CD14-positive monocyte (primary cell): ENCODE results near the gene EYA4. TPM values are rescaled to one million over a fixed set of nuclear protein-coding genes. Genes with fewer than 3 reads are reported as not detected.

ENCODE experiments used
- DNase-seq, 3 donors: peaks; one replicate each; pipeline ENCODE4 v3.0.0-alpha.2; 2011 to 2022
- H2AFZ ChIP-seq: 2 replicates; pipeline ENCODE4 v1.6.0; 2012; ENCODE audit warnings: mild to moderate bottlenecking, low read depth, low read length, inconsistent platforms; ENCODE audit not compliant: insufficient read depth, poor library complexity, severe bottlenecking
- H3K27ac ChIP-seq, 2 donors: 1 replicate in 1 of 2; 2 replicates in 1 of 2; pipeline ENCODE4 v1.5.1; 2012 to 2013; ENCODE audit warnings: low read length in 2 of 2, control low read depth in 1 of 2, inconsistent platforms in 1 of 2, low read depth in 1 of 2, mild to moderate bottlenecking in 1 of 2
- H3K27me3 ChIP-seq, 2 donors: one replicate each; pipeline versions ENCODE4 v1.6.0 to v1.6.1; 2011 to 2013; ENCODE audit warnings: low read length in 2 of 2; ENCODE audit not compliant: control insufficient read depth in 2 of 2, insufficient read depth in 2 of 2
- H3K36me3 ChIP-seq, 2 donors: replicated peaks in 1 of 2; 1 replicate in 1 of 2; 2 replicates in 1 of 2; pipeline versions ENCODE4 v1.5.1 to v1.6.1; 2012 to 2013; ENCODE audit warnings: low read length in 2 of 2, control low read depth in 1 of 2, inconsistent platforms in 1 of 2, mild to moderate bottlenecking in 1 of 2; ENCODE audit not compliant: insufficient read depth in 2 of 2, control insufficient read depth in 1 of 2
- H3K4me1 ChIP-seq, 2 donors: 1 replicate in 1 of 2; 2 replicates in 1 of 2; pipeline versions ENCODE4 v1.5.1 to v1.6.1; 2012 to 2013; ENCODE audit warnings: low read length in 2 of 2, control low read depth in 1 of 2, inconsistent platforms in 1 of 2, mild to moderate bottlenecking in 1 of 2, moderate library complexity in 1 of 2; ENCODE audit not compliant: insufficient read depth in 2 of 2, control insufficient read depth in 1 of 2
- H3K4me2 ChIP-seq: replicated peaks from 2 replicates; pipeline ENCODE3; 2012; ENCODE audit warnings: low read length, moderate library complexity, mild to moderate bottlenecking; ENCODE audit not compliant: poor library complexity, severe bottlenecking; ENCODE audit errors: extremely low read depth
- H3K4me3 ChIP-seq, 3 experiments: fragments of 200-600 bp in 1 of 3; sonication (generic) in 1 of 3; replicated peaks in 1 of 3; 1 replicate in 2 of 3; 2 replicates in 1 of 3; pipeline ENCODE4 v1.5.1; 2011 to 2013; ENCODE audit warnings: low read length in 3 of 3, mild to moderate bottlenecking in 3 of 3, control low read depth in 2 of 3, low read depth in 2 of 3, inconsistent platforms in 1 of 3, moderate library complexity in 1 of 3
- H3K79me2 ChIP-seq: 2 replicates; pipeline ENCODE4 v1.6.0; 2012; ENCODE audit warnings: mild to moderate bottlenecking, control low read depth, inconsistent platforms, low read length, moderate library complexity; ENCODE audit not compliant: insufficient read depth
- H3K9ac ChIP-seq: 2 replicates; pipeline ENCODE4 v1.6.0; 2017; ENCODE audit warnings: low read length, mild to moderate bottlenecking; ENCODE audit not compliant: insufficient read depth, poor library complexity, severe bottlenecking
- H3K9me3 ChIP-seq, 2 donors: replicated peaks in 1 of 2; 1 replicate in 1 of 2; 2 replicates in 1 of 2; pipeline versions ENCODE4 v1.5.1 to v1.6.1; 2012 to 2013; ENCODE audit warnings: low read length in 2 of 2, control low read depth in 1 of 2; ENCODE audit not compliant: control insufficient read depth in 1 of 2, insufficient read depth in 1 of 2
- H4K20me1 ChIP-seq: 2 replicates; pipeline ENCODE4 v1.6.0; 2012; ENCODE audit warnings: mild to moderate bottlenecking, low read length, control low read depth, moderate library complexity; ENCODE audit not compliant: insufficient read depth
- H3K27ac Mint-ChIP-seq, 7 donors: one replicate each; pipeline ENCODE4 v1.8.0; 2020; ENCODE audit warnings: mild to moderate bottlenecking in 7 of 7, mixed read lengths in 7 of 7, moderate library complexity in 6 of 7, inconsistent platforms in 2 of 7
- H3K27me3 Mint-ChIP-seq, 3 donors: one replicate each; pipeline ENCODE4 v1.8.0; 2021 to 2022; ENCODE audit warnings: low read depth in 3 of 3, mild to moderate bottlenecking in 3 of 3, mixed read lengths in 3 of 3, moderate library complexity in 3 of 3, inconsistent platforms in 1 of 3
- H3K36me3 Mint-ChIP-seq, 2 donors: one replicate each; pipeline ENCODE4 v1.8.0; 2020; ENCODE audit warnings: mixed read lengths in 2 of 2, inconsistent platforms in 1 of 2, mild to moderate bottlenecking in 1 of 2
- H3K4me1 Mint-ChIP-seq: one replicate; pipeline ENCODE4 v1.8.0; 2020; ENCODE audit warnings: mild to moderate bottlenecking, mixed read lengths
- H3K4me3 Mint-ChIP-seq, 2 donors: one replicate each; pipeline ENCODE4 v1.8.0; 2020; ENCODE audit warnings: mild to moderate bottlenecking in 2 of 2, mixed read lengths in 2 of 2, moderate library complexity in 1 of 2
- H3K9me3 Mint-ChIP-seq, 7 donors: one replicate each; pipeline ENCODE4 v1.8.0; 2020 to 2022; ENCODE audit warnings: mixed read lengths in 7 of 7, mild to moderate bottlenecking in 6 of 7, moderate library complexity in 6 of 7, inconsistent platforms in 2 of 7
- WGBS: methylation state at CpG from one replicate; pipeline ENCODE4 v1.1.5; 2013; ENCODE audit warnings: missing lambda C conversion rate; ENCODE audit not compliant: insufficient coverage; 5-methylcytosine and 5-hydroxymethylcytosine counted together
- intact Hi-C, 2 donors: fragments of 100-400 bp; cut with micrococcal nuclease; formaldehyde crosslinking; loops; one replicate each; pipeline versions ENCODE4 v1.15.0 to v1.15.1; 2023
- polyA plus RNA-seq, 3 donors: library from polyadenylated mRNA; depleted of rRNA in 1 of 3; unstranded in 2 of 3; stranded (reverse) in 1 of 3; fragments of 300-500 nt in 2 of 3; fragments of >200 nt in 1 of 3; fragmentation: Illumina TruSeq in 2 of 3; gene quantifications; 1 replicate in 2 of 3; 2 replicates in 1 of 3; pipeline ENCODE4 v1.2.3, GENCODE V29; 2012 to 2021
- TF ChIP-seq, protein P1 (sequence below): fragments of 200-600 bp; IDR thresholded peaks from one replicate; pipeline ENCODE4 v1.8.0; 2022; ENCODE audit warnings: antibody characterized with exemption, mild to moderate bottlenecking

Gene EYA4
- polyA plus RNA-seq, 3 donors = not detected

DNA sequence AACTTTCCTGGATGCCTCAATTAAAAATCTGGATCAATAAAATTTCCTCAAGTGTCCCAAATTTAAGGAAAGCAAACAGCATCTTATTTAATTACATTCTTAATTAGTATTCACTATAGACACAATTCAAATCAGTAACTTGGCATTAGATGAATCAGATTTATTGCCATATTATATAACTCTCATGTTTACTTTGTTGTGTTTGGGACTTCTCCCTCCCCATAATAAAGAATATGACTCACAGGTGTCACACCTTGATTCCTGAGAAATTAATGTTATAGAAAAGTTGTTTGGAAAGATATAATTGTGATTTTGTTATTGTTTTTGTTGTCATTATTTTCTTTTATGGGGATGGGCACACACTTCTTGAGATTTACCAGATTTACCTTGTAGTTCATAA is 18.4 kb downstream of the EYA4 start:
- H3K4me2 ChIP-seq = no peak overlapping the region
- no peaks in the 10 kb centered on the region for H3K27me3 ChIP-seq
- TF ChIP-seq, protein P1, sequence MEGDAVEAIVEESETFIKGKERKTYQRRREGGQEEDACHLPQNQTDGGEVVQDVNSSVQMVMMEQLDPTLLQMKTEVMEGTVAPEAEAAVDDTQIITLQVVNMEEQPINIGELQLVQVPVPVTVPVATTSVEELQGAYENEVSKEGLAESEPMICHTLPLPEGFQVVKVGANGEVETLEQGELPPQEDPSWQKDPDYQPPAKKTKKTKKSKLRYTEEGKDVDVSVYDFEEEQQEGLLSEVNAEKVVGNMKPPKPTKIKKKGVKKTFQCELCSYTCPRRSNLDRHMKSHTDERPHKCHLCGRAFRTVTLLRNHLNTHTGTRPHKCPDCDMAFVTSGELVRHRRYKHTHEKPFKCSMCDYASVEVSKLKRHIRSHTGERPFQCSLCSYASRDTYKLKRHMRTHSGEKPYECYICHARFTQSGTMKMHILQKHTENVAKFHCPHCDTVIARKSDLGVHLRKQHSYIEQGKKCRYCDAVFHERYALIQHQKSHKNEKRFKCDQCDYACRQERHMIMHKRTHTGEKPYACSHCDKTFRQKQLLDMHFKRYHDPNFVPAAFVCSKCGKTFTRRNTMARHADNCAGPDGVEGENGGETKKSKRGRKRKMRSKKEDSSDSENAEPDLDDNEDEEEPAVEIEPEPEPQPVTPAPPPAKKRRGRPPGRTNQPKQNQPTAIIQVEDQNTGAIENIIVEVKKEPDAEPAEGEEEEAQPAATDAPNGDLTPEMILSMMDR = no peak
- no peak overlapping the region for H3K4me3 Mint-ChIP-seq
- H3K4me1 Mint-ChIP-seq = no peaks in the 10 kb centered on the region
- no peak overlapping the region for H3K27ac ChIP-seq
- no peaks in the 10 kb centered on the region for H3K4me1 ChIP-seq
- H3K4me3 ChIP-seq = no peak overlapping the region
- DNase-seq = no peak
- peaks cover 0 to 3% (median 0%) of the 10 kb centered on the region in 7 donors for H3K9me3 Mint-ChIP-seq
- H3K27ac Mint-ChIP-seq = no peak overlapping the region
- H3K36me3 ChIP-seq = no peaks in the 10 kb centered on the region
- H3K27me3 Mint-ChIP-seq = peaks cover 0 to 6% (median 2%) of the 10 kb centered on the region in 3 donors
- H3K9me3 ChIP-seq = no peaks in the 10 kb centered on the region
- H3K79me2 ChIP-seq = no peaks in the 10 kb centered on the region
- no peaks in the 10 kb centered on the region for H3K36me3 Mint-ChIP-seq
- H2AFZ ChIP-seq = no peak overlapping the region
- no peaks in the 10 kb centered on the region for H4K20me1 ChIP-seq
- intact Hi-C loops = no loop called here
- no peak overlapping the region for H3K9ac ChIP-seq

DNA sequence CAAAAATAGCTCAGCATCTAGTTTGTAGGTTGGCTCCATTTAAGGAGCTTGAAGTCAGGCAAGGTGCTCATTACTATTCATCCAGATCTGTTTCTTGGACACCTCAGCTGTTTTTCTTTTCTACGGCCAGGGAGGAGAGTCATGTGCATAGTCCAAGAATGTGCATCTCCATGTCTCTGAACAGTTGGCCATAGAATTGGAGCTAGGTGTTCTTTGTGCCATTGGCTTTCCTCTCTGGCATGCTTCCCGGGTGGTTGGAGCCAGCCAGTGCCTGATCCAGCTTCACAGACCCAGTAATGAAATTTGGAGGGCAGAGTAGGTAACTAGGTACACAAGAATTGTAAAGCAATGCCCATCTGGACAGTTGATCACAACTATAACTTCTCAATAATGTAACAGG is 21.6 kb downstream of the EYA4 start:
- H3K9ac ChIP-seq = no peak overlapping the region
- no peaks in the 10 kb centered on the region for H4K20me1 ChIP-seq
- no peak overlapping the region for H2AFZ ChIP-seq
- Mint-ChIP-seq H3K27me3 (peaks cover 0 to 6% (median 4%) of the 10 kb centered on the region in 3 donors), H3K4me3 (no peak overlapping the region), H3K9me3 (peaks cover 0 to 3% (median 0%) of the 10 kb centered on the region in 7 donors), H3K27ac (no peak overlapping the region), H3K36me3 (no peaks in the 10 kb centered on the region), H3K4me1 (no peaks in the 10 kb centered on the region)
- H3K79me2 ChIP-seq = no peaks in the 10 kb centered on the region
- TF ChIP-seq, protein P1 = no peak
- H3K27me3 ChIP-seq = no peaks in the 10 kb centered on the region
- H3K4me3 ChIP-seq = no peak overlapping the region
- H3K4me2 ChIP-seq = no peak overlapping the region
- no peak for DNase-seq
- no peaks in the 10 kb centered on the region for H3K36me3 ChIP-seq
- no peaks in the 10 kb centered on the region for H3K4me1 ChIP-seq
- no peak overlapping the region for H3K27ac ChIP-seq
- no peaks in the 10 kb centered on the region for H3K9me3 ChIP-seq
- 83% methylated on average over 2 of the region's 2 CpGs for WGBS
- intact Hi-C loops = no loop called here
